CD14-positive monocyte (primary cell): ENCODE data around the gene PPIF. TPM values are rescaled to one million over a fixed set of nuclear protein-coding genes. Genes with fewer than 3 reads are reported as not detected.

ENCODE experiments used
- DNase-seq, 3 donors: peaks; one replicate each; pipeline ENCODE4 v3.0.0-alpha.2; 2011 to 2022
- H2AFZ ChIP-seq: 2 replicates; pipeline ENCODE4 v1.6.0; 2012; ENCODE audit warnings: mild to moderate bottlenecking, low read depth, low read length, inconsistent platforms; ENCODE audit not compliant: insufficient read depth, poor library complexity, severe bottlenecking
- H3K27ac ChIP-seq, 2 donors: 1 replicate in 1 of 2; 2 replicates in 1 of 2; pipeline ENCODE4 v1.5.1; 2012 to 2013; ENCODE audit warnings: low read length in 2 of 2, control low read depth in 1 of 2, inconsistent platforms in 1 of 2, low read depth in 1 of 2, mild to moderate bottlenecking in 1 of 2
- H3K27me3 ChIP-seq, 2 donors: one replicate each; pipeline versions ENCODE4 v1.6.0 to v1.6.1; 2011 to 2013; ENCODE audit warnings: low read length in 2 of 2; ENCODE audit not compliant: control insufficient read depth in 2 of 2, insufficient read depth in 2 of 2
- H3K36me3 ChIP-seq, 2 donors: replicated peaks in 1 of 2; 1 replicate in 1 of 2; 2 replicates in 1 of 2; pipeline versions ENCODE4 v1.5.1 to v1.6.1; 2012 to 2013; ENCODE audit warnings: low read length in 2 of 2, control low read depth in 1 of 2, inconsistent platforms in 1 of 2, mild to moderate bottlenecking in 1 of 2; ENCODE audit not compliant: insufficient read depth in 2 of 2, control insufficient read depth in 1 of 2
- H3K4me1 ChIP-seq, 2 donors: 1 replicate in 1 of 2; 2 replicates in 1 of 2; pipeline versions ENCODE4 v1.5.1 to v1.6.1; 2012 to 2013; ENCODE audit warnings: low read length in 2 of 2, control low read depth in 1 of 2, inconsistent platforms in 1 of 2, mild to moderate bottlenecking in 1 of 2, moderate library complexity in 1 of 2; ENCODE audit not compliant: insufficient read depth in 2 of 2, control insufficient read depth in 1 of 2
- H3K4me2 ChIP-seq: replicated peaks from 2 replicates; pipeline ENCODE3; 2012; ENCODE audit warnings: low read length, moderate library complexity, mild to moderate bottlenecking; ENCODE audit not compliant: poor library complexity, severe bottlenecking; ENCODE audit errors: extremely low read depth
- H3K4me3 ChIP-seq, 3 experiments: fragments of 200-600 bp in 1 of 3; sonication (generic) in 1 of 3; replicated peaks in 1 of 3; 1 replicate in 2 of 3; 2 replicates in 1 of 3; pipeline ENCODE4 v1.5.1; 2011 to 2013; ENCODE audit warnings: low read length in 3 of 3, mild to moderate bottlenecking in 3 of 3, control low read depth in 2 of 3, low read depth in 2 of 3, inconsistent platforms in 1 of 3, moderate library complexity in 1 of 3
- H3K79me2 ChIP-seq: 2 replicates; pipeline ENCODE4 v1.6.0; 2012; ENCODE audit warnings: mild to moderate bottlenecking, control low read depth, inconsistent platforms, low read length, moderate library complexity; ENCODE audit not compliant: insufficient read depth
- H3K9ac ChIP-seq: 2 replicates; pipeline ENCODE4 v1.6.0; 2017; ENCODE audit warnings: low read length, mild to moderate bottlenecking; ENCODE audit not compliant: insufficient read depth, poor library complexity, severe bottlenecking
- H3K9me3 ChIP-seq, 2 donors: replicated peaks in 1 of 2; 1 replicate in 1 of 2; 2 replicates in 1 of 2; pipeline versions ENCODE4 v1.5.1 to v1.6.1; 2012 to 2013; ENCODE audit warnings: low read length in 2 of 2, control low read depth in 1 of 2; ENCODE audit not compliant: control insufficient read depth in 1 of 2, insufficient read depth in 1 of 2
- H4K20me1 ChIP-seq: 2 replicates; pipeline ENCODE4 v1.6.0; 2012; ENCODE audit warnings: mild to moderate bottlenecking, low read length, control low read depth, moderate library complexity; ENCODE audit not compliant: insufficient read depth
- H3K27ac Mint-ChIP-seq, 7 donors: one replicate each; pipeline ENCODE4 v1.8.0; 2020; ENCODE audit warnings: mild to moderate bottlenecking in 7 of 7, mixed read lengths in 7 of 7, moderate library complexity in 6 of 7, inconsistent platforms in 2 of 7
- H3K27me3 Mint-ChIP-seq, 3 donors: one replicate each; pipeline ENCODE4 v1.8.0; 2021 to 2022; ENCODE audit warnings: low read depth in 3 of 3, mild to moderate bottlenecking in 3 of 3, mixed read lengths in 3 of 3, moderate library complexity in 3 of 3, inconsistent platforms in 1 of 3
- H3K36me3 Mint-ChIP-seq, 2 donors: one replicate each; pipeline ENCODE4 v1.8.0; 2020; ENCODE audit warnings: mixed read lengths in 2 of 2, inconsistent platforms in 1 of 2, mild to moderate bottlenecking in 1 of 2
- H3K4me1 Mint-ChIP-seq: one replicate; pipeline ENCODE4 v1.8.0; 2020; ENCODE audit warnings: mild to moderate bottlenecking, mixed read lengths
- H3K4me3 Mint-ChIP-seq, 2 donors: one replicate each; pipeline ENCODE4 v1.8.0; 2020; ENCODE audit warnings: mild to moderate bottlenecking in 2 of 2, mixed read lengths in 2 of 2, moderate library complexity in 1 of 2
- H3K9me3 Mint-ChIP-seq, 7 donors: one replicate each; pipeline ENCODE4 v1.8.0; 2020 to 2022; ENCODE audit warnings: mixed read lengths in 7 of 7, mild to moderate bottlenecking in 6 of 7, moderate library complexity in 6 of 7, inconsistent platforms in 2 of 7
- WGBS: methylation state at CpG from one replicate; pipeline ENCODE4 v1.1.5; 2013; ENCODE audit warnings: missing lambda C conversion rate; ENCODE audit not compliant: insufficient coverage; 5-methylcytosine and 5-hydroxymethylcytosine counted together
- intact Hi-C, 2 donors: fragments of 100-400 bp; cut with micrococcal nuclease; formaldehyde crosslinking; loops; one replicate each; pipeline versions ENCODE4 v1.15.0 to v1.15.1; 2023
- polyA plus RNA-seq, 3 donors: library from polyadenylated mRNA; depleted of rRNA in 1 of 3; unstranded in 2 of 3; stranded (reverse) in 1 of 3; fragments of 300-500 nt in 2 of 3; fragments of >200 nt in 1 of 3; fragmentation: Illumina TruSeq in 2 of 3; gene quantifications; 1 replicate in 2 of 3; 2 replicates in 1 of 3; pipeline ENCODE4 v1.2.3, GENCODE V29; 2012 to 2021
- TF ChIP-seq, protein P1 (sequence below): fragments of 200-600 bp; IDR thresholded peaks from one replicate; pipeline ENCODE4 v1.8.0; 2022; ENCODE audit warnings: antibody characterized with exemption, mild to moderate bottlenecking

Gene PPIF
- polyA plus RNA-seq, 3 donors: 36.6 to 1,064 (median 52.3) TPM

DNA sequence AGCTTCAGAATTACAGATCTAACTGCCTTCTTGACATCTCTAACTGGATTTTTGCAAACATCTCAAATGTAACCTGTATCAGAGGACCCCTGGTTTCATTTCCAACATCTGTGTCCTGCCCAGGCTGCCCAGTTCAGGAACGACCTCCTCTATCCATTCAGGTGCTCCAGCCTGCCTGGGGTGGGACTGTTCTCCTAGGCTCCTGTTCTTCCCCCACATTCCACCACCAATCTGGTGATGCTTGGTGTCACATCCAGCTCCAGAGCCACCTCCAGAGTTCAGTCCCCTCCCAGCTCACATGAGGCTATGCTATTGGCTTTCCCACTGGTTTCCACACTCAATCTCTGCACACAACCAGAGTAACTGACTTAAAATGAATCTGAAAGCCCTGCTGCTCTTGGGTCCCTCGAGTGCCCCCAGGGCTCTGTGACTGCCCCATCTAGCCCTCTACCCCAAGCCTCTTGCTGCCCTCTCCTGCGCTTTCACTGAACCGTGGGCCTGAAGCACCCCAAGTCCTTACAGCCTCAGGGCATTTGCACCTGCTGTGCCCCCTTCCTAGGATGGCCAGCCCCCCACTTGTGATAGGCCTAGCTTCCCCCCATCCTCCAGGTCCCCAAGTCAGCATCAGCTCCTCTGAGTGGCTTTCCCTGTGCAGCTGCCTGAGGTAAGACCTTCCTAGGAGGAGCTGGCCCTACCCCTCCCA, 46.1 kb downstream of the PPIF start:
- Histone ChIP-seq H3K79me2 (no peaks in the 10 kb centered on the region), H3K4me3 (no peak overlapping the region), H3K9me3 (no peaks in the 10 kb centered on the region), H4K20me1 (no peaks in the 10 kb centered on the region), H3K27me3 (no peaks in the 10 kb centered on the region), H3K4me2 (no peak overlapping the region), H2AFZ (no peak overlapping the region), H3K36me3 (peaks cover 2 to 62% of the 10 kb centered on the region in 2 donors), H3K27ac (no peak overlapping the region), H3K4me1 (peaks cover 6 to 13% of the 10 kb centered on the region in 2 donors), H3K9ac (no peak overlapping the region)
- no peak for DNase-seq
- H3K36me3 Mint-ChIP-seq: peaks cover 56 to 68% of the 10 kb centered on the region in 2 donors
- H3K9me3 Mint-ChIP-seq: peaks cover 0 to 2% (median 0%) of the 10 kb centered on the region in 7 donors
- peak overlapping the region in 1 of 7 donors; percentile 14 for H3K27ac Mint-ChIP-seq
- TF ChIP-seq, protein P1, sequence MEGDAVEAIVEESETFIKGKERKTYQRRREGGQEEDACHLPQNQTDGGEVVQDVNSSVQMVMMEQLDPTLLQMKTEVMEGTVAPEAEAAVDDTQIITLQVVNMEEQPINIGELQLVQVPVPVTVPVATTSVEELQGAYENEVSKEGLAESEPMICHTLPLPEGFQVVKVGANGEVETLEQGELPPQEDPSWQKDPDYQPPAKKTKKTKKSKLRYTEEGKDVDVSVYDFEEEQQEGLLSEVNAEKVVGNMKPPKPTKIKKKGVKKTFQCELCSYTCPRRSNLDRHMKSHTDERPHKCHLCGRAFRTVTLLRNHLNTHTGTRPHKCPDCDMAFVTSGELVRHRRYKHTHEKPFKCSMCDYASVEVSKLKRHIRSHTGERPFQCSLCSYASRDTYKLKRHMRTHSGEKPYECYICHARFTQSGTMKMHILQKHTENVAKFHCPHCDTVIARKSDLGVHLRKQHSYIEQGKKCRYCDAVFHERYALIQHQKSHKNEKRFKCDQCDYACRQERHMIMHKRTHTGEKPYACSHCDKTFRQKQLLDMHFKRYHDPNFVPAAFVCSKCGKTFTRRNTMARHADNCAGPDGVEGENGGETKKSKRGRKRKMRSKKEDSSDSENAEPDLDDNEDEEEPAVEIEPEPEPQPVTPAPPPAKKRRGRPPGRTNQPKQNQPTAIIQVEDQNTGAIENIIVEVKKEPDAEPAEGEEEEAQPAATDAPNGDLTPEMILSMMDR: no peak
- intact Hi-C loops: no loop called here
- H3K27me3 Mint-ChIP-seq: peaks cover 4 to 5% (median 5%) of the 10 kb centered on the region in 3 donors
- H3K4me1 Mint-ChIP-seq: peaks cover 17% of the 10 kb centered on the region
- WGBS: 93% methylated on average over 2 of the region's 4 CpGs
- no peak overlapping the region for H3K4me3 Mint-ChIP-seq

DNA sequence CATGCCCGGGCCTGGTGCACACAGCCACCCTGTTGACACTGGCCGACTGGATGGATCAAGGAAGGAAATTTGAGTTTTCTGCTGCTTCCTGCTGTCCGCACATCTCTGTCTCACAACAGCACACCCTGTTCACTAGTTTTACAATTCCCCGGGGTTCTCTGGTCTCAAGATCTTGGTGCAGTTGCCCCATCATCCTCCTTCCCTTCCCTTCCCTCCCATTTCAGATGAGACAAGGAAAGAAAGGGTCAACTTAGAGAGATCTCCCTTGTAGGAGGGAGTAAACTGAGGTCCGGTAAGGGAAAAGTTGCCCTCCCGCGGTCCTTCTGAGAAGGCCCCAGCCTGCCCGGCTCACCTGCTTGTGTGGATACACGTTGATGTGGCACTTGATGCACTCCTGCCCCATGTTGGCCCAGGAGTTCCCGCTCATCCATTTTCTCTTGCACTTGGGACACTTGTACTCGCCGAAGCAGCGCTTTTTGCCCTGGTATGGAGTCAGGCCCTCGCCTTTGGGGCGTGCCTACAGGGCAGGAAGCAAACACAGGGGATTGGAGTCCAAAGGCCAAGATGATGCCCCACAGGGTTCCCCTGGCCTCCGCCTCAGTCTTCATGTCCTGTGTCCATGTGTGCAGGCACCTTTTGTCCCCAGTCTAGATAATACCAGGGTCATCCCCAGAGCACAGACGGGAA, 46.8 kb downstream of the PPIF start:
- H3K27ac ChIP-seq: no peak overlapping the region
- H3K4me3 ChIP-seq: no peak overlapping the region
- intact Hi-C loops: no loop called here
- peaks cover 4 to 7% (median 7%) of the 10 kb centered on the region in 3 donors for H3K27me3 Mint-ChIP-seq
- peak overlapping the region in 1 of 7 donors; percentile 14 for H3K27ac Mint-ChIP-seq
- DNase-seq: no peak
- peaks cover 0 to 4% (median 0%) of the 10 kb centered on the region in 7 donors for H3K9me3 Mint-ChIP-seq
- TF ChIP-seq, protein P1: no peak
- H3K4me1 Mint-ChIP-seq: peaks cover 18% of the 10 kb centered on the region
- H3K4me1 ChIP-seq: peaks cover 8 to 11% of the 10 kb centered on the region in 2 donors
- no peak overlapping the region for H3K4me2 ChIP-seq
- H3K36me3 ChIP-seq: peaks cover 2 to 58% of the 10 kb centered on the region in 2 donors
- no peak overlapping the region for H3K9ac ChIP-seq
- H3K79me2 ChIP-seq: no peaks in the 10 kb centered on the region
- H3K9me3 ChIP-seq: no peaks in the 10 kb centered on the region
- H2AFZ ChIP-seq: no peak overlapping the region
- H4K20me1 ChIP-seq: peaks cover 4% of the 10 kb centered on the region
- 84% methylated on average over 10 of the region's 17 CpGs for WGBS
- H3K36me3 Mint-ChIP-seq: peaks cover 55 to 67% of the 10 kb centered on the region in 2 donors
- no peaks in the 10 kb centered on the region for H3K27me3 ChIP-seq
- no peak overlapping the region for H3K4me3 Mint-ChIP-seq
